Frontal cortex (tissue), 4 donors: ENCODE measurements around the gene FBXW10. TPM values are rescaled to one million over a fixed set of nuclear protein-coding genes. Genes with fewer than 3 reads are reported as not detected.
"Not testable (repeated sequence)": the region's sequence is repeated elsewhere in the genome, so short reads cannot be mapped to it uniquely, and the experiment has no call there.

ENCODE experiments used
- DNase-seq, 2 donors: peaks; one replicate each; pipeline ENCODE4 v3.0.0; 2012; ENCODE audit warnings: low spot score in 2 of 2
- FAIRE-seq: peaks from 2 replicates; lab custom pipeline; 2012; peaks lifted over from hg19 to GRCh38; lab: Jason Lieb, UNC
- total RNA-seq: library from RNA; depleted of rRNA; stranded (reverse); fragments of >200 nt; gene quantifications from one replicate; pipeline ENCODE4 v1.2.3, GENCODE V29; 2014
- donor health status: control.
- donor health status: control.
- donor health status: control.

Gene FBXW10, protein sequence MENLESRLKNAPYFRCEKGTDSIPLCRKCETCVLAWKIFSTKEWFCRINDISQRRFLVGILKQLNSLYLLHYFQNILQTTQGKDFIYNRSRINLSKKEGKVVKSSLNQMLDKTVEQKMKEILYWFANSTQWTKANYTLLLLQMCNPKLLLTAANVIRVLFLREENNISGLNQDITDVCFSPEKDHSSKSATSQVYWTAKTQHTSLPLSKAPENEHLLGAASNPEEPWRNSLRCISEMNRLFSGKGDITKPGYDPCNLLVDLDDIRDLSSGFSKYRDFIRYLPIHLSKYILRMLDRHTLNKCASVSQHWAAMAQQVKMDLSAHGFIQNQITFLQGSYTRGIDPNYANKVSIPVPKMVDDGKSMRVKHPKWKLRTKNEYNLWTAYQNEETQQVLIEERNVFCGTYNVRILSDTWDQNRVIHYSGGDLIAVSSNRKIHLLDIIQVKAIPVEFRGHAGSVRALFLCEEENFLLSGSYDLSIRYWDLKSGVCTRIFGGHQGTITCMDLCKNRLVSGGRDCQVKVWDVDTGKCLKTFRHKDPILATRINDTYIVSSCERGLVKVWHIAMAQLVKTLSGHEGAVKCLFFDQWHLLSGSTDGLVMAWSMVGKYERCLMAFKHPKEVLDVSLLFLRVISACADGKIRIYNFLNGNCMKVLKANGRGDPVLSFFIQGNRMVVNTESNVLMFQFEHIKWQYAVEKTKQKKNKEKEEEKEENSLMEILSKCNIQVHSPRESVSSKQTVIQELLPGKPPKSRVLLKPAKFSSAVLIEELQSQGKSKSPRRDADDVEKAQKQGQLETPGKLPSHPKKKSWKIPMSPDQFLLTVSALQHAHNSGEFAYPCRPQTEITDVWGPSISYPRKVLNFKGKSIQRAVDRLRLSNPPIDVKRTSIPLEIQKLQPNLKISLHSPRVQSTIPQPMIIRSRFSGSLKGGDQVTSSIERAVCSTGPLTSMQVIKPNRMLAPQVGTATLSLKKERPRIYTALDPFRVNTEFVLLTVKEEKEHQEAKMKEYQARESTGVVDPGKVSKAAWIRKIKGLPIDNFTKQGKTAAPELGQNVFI
- 0.82 TPM for total RNA-seq

DNA sequence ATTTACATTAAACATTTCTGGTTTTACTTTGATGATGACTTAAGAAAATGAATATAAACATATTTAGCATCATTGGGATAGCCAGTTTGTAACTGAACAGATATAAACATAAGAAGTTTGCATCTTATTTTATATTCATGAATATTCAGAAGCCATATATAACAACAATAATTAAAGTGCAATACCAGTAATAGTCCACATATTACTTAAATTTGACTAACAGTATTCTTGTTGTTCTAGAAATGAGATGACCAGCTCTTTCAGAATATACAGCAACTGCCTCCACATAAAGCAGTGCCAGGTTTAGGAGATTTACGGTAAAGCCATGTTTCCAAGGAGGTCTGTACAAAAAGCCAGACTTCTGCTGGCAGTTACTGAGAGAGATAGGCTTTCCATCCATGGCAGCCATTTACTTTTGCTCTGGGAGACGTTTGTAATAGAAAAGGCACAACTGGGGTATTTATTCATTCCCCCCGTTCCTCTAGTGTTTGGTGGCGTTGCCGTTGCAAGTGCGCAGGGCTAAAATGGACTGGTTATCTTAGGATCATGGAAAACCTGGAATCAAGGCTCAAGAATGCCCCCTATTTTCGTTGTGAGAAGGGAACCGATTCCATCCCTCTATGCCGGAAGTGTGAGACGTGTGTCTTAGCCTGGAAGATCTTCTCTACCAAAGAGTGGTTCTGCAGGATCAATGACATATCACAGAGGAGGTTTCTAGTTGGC is at the start of gene FBXW10:
TSS of gene FBXW10 (plus strand) at position 356 of the 723 bp plus-strand sequence. CDS start at position 547, 191 bp downstream.
- FAIRE-seq, result peak; percentile 24
- not testable (repeated sequence) for DNase-seq

DNA sequence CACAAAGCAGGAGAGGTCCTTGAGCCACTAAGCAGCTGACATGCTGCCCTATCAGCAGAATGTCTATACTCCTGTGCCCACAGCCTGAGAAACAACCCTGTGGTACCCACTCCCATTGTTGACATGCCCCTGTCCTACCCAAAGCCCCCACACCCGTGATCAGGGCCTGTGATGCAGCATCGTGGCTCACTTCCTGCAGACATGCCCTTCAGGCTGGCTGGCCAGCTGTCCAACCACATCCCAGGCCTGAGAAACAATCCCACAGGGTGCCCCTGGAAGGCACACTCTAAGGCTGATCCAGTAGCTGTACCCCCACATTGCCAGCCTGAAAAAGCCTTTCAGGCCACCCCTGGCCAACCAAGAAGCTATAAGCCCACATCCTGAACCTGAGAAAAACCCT is 48.7 kb upstream of the FBXW10 start:
- not testable (repeated sequence) for DNase-seq, FAIRE-seq

DNA sequence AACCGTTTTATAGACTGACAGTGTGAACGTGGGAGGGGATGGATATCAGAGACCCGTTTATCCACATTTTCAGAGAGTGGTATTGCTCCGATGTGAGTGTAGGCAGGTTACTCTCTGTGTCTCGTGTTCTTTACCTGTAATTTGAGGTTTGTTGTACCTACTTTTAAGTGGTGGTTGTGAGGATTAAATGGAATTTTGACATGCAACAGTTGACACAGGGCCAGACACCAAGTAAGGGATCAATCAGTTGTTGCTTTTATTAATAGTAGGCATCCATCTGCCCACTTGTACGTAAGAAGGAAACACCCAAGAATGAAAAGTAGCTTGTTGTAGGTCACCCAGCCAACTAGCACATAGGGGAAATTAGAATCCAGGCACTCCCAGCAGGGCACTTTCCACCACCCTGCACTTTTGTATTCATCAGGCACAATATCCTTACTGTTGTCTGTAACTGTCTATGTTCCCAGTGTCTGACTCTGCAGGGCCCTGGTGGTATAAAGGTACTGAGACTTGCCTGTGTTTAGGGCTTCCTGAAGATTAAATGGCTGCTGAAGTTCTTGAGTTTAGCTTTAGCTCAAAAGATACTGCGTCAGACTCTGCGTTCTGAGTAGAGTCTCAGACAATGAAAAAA is 45.3 kb upstream of the FBXW10 start:
- FAIRE-seq, DNase-seq: not testable (repeated sequence)

DNA sequence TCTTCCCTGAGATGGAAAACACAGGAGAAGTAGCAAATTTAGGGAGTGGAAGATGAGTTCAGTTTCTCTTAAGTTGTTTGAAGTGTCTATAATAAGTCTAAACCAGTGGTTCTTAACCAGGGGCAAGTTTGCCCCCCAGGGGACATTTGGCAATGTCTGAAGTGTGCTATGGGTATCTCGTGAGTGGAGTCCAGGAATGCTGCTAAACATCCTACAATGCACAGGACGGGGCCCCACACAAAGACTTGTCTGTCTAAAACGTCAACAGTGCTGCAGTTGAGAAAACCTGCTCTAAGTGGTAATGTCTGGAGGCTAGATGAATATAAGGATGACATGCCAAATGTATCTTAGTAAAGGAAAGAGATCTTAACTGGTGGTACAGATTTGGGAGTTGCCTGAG is 37.9 kb upstream of the FBXW10 start:
- not testable (repeated sequence) for DNase-seq, FAIRE-seq

DNA sequence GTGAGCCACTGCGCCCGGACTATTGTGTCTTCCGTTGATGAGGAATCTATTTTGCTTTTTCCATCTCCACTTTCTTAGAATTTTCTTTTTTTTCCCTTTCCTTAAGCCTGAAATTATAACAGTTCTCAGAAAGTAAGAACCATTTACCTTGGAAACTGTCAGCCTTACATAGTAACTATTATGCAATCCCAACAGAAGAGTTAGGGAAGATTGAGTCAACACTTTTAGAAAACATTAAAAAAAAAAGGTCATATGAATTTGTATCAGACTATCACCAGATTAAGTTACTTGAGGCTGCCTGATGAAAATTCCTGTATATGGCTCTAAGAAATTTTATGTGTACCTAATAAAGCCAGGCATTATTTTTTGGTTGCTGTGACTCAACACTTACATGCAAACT is 35.6 kb upstream of the FBXW10 start:
- not testable (repeated sequence) for FAIRE-seq, DNase-seq

DNA sequence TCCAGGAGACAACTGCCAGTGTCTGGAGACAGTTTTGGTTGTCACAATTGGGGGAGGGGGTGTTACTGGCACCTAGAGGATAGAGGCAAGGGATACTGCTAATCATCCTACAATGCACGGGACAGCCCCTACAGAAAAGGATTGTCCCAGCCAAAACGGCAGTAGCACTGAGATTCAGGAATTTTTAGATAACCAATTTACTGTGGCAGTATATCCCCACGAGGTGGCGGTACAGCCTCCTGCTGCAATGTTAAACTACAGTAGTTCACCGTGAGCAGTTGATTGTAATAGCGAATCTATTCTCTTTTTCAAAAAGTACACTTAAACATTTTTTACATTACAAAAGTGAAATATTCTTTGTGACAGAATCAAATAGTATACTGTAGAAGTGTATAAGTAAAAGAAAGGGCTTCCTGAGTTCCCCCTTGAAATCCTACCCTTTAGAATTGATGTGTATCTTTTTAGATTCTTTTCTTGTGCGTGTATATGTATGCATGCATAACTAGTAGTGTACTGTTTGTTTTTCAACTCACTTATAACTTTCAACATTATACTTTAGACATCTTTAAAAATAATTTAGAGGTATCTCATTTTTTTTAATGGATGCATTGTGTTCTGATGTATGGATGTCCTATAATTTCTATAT is 31.4 kb upstream of the FBXW10 start:
- peak; percentile 91 for FAIRE-seq
- DNase-seq, result not testable (repeated sequence)

DNA sequence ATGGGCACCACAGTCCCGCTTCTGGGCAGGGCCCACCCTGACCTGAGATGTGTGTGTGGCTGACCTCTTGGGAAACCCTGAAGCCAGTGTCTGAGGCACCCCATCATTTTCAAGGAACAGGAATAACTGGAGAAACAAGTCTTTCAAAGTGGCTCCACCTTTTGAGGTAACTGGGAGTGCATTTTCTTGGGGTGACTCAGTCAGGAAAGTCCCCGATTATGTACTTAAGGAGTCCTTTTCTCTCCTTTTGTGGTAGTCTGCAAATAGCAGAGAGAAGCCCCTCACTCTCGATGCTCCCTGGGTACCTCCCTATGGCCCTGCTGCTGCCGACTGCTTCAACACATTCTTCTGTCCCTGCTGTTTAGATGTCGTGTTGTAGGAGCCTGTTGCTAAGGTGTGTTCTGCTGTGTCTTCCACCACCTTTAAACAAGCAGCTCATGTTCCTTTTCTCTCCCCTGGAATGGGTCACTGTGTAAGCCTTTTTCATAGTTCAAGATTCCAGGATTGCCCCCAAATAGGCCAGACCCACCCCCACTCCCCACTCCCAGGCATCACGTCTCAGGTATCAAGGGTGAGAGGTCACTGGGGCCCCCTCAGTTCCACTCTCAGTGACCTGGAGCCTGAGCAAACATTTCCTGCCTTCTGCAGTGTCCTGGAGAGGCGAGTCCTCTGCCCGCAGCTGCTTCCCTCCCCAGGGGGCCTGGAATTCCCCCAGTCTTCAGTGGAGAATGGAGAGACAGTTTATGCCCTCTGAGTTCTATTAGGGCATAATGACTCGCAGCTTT is 25.0 kb upstream of the FBXW10 start:
- not testable (repeated sequence) for FAIRE-seq, DNase-seq

DNA sequence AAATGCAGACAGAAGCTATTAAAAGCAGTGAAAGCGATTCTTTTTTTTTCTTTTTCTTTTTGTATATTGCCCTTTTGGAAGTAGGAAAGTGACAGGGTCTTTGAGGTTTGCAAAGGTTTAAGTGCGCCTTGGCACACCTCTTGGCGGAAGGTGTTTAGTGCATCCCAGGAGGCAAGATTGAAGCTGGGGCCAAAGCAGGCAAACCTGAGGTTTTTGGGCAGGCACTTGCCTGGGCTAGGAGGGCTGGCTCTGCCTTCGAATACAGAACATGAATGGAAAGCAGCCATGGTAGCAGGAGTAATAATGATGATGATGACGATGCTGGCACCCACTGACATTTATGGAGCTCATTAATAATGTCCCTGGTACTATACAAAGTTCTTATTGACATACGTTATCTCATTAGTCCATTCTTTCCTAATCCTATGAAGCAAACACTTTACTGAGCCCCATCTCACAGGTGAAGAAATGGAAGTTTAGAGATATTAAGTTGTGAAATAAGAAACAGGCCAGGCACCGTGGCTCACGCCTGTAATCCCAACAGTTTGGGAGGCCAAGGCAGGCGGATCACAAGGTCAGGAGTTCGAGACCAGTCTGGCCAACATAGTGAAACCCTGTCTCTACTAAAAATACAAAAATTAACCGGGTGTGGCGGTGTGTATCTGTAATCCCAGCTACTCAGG is 24.3 kb upstream of the FBXW10 start:
- not testable (repeated sequence) for DNase-seq, FAIRE-seq

DNA sequence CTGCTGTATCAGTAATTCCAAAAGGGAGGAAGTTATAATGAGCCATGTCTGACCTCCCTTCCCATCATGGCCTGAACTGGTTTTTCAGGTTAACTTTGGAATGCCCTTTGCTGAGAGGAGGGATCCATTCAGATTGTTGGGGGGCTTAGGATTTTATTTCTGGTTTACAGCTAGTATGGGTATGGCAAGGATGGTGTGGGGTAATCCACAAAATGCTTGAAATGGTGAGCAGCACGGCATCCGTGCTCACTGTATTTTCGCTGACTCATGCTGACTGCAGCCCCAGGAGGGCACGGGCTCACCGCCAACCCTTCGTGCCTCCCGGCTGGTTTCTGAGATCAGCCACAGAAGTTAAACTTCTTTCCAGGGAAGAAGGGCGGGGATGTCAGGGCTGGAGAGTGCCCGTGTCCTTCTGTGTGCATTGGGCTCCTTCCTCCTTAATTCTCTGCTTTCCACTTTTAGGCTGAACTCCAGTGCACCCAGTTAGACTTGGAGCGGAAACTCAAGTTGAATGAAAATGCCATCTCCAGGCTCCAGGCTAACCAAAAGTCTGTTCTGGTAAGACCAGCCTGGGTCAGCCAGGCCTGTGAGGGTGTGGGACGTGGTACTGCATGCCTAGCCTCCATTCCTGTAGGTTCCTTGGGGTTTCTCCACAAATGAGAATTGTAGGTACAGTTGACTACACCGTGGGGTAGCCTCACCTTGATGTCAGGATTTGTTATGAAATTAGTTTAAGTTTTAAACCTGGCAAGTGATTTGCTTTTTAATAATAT is 21.9 kb upstream of the FBXW10 start:
- DNase-seq, FAIRE-seq: not testable (repeated sequence)

DNA sequence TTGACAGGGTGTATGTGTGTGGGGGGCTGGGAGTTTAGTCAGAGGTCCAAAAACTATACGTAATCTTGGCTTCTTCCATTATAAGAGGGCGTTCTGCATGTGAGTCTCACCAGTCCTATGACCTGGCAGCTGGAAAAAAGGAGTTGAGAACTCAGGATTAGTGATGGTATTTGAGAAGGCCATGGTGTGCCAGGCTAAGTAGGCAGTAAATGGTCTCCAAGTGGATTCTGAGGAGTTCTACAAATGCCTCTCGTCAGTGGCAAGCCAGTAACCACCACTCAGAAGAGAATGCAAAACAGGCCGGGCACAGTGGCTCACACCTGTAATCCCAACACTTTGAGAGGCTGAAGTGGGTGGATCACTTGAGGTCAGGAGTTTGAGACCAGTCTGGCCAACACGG is 21.2 kb upstream of the FBXW10 start:
- DNase-seq, FAIRE-seq: not testable (repeated sequence)

DNA sequence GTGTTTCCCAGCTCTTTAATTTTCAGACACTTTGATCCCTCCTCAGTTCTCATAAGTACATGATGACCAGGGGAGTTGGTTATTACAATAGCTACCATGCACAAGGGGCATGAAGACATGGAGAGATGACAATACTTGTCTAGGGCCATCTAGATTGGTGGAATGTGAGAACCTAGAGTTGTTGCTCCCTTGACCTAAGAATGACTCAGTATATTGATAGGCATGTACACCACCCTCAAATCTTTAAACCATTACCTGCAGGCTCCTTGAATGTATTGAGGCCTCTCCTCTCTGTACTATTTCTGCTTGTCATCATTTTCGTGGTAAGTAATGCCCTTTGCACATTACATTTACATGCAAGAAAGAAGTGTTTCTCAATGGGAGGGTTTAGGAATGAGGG is 20.3 kb upstream of the FBXW10 start:
- FAIRE-seq, DNase-seq: not testable (repeated sequence)

DNA sequence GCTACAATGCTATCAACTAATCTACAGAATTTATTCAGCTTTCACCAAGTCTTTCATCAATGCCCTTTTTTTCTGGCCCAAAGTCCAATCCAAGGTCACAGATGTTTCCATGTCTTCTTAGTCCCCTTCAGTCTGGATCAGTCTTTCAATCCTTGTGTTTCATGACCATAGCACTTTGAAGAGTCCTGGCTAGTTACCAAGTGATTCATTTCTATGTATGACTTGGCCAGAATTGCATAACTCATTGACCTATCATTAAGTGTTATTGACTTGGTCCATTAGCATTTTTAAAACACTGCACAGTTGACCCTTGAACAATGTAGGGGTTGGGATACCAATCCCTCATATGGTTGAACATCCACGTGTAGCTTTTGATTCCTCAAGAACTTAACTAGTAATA is 11.4 kb upstream of the FBXW10 start:
- not testable (repeated sequence) for DNase-seq, FAIRE-seq

DNA sequence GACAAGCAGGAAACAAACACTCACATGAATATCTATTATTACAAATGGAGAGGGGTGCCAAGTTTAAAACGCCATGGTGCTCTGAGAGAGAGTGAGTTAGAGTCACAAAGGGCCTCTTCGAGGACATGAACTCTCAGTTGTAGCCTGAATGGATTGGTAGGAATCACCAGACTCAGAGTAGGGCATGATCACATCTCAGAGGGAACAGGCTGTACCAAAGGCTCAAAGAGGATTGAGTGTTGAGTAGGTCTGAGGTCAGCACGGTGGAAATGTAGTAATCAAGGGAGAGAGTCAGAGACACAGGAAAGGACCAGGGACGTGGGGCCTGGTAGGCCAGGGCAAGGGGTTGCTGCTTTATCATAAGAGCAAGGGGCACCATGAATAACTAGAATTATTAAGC is 10.5 kb upstream of the FBXW10 start:
- not testable (repeated sequence) for FAIRE-seq

DNA sequence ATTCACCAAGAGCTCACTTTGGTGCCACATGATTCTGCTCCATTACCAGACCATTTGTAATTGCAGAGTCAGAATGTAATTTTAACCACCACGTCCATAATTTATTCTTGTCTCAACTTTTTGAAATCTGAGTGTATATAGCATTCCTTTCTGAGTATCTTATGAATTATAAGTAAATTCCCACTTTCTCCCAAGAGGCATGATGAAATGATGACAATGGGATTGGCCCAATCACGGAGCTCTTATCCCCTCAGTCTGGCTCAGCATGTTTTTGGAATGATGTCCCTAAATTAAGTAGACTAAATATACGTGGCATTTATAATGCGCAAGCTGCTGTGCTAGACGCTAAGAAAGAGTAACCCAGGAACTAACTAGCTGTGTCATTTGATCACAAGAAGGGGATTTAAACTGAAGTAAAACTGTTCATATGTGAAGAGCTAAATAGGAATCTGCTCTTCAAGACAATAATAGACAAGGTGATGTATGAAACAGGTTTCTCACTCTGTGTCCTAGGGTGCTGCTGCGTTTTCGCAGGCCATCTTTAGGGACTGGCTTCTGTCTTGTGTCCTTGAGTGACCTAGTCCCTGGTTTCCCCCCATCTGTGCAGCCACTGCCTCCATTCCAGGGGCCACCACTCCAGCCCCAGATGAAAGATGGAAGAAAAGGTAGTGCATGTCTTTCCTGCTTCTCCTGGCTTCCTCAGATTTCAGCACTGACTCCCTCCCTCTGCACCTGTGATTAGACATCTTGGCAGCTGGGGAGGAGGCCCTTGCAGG is 4.0 kb upstream of the FBXW10 start:
- DNase-seq, FAIRE-seq: not testable (repeated sequence)

More for the DNA sequence above, 10.5 kb upstream of the FBXW10 start:
- not testable (repeated sequence) for DNase-seq

DNA sequence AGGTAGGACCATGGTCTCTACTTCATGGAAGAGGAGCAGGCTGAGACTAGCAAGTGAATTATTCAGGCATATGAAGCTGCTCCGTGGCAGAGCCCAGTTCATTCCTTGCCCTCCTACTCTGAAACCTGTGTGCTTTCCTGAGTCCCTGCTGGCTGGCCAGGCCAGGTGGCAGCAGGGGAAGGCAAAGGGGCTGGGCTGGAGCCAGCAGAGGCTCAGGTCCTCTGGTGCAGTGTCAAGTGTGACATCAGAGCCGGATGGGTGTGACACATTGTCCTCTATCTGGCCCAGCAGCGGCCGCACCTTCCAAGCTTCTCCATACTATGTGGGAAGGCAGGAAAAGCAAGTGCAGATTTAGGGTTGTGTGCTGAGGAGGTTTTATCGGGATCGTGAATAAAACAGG is 2.6 kb upstream of the FBXW10 start:
- DNase-seq, FAIRE-seq: not testable (repeated sequence)

DNA sequence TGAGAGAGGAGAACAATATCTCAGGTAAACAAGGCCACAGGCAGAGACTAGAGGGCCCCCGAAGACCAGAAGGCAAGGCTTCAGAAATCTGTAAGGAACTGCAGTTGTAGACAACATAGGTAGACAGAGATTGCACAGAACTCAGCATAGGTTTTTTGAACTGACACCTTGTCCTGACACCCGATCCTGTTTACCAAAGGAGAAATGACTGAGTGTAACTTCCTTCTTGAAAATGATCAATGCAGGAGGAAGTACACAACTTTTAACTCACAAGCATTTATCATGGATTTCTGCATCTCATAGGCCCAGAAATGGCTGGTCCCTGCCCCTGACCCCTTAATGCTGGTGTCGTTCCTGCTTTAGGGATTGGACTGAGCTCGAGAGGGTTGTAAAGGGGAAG is 872 bp downstream of the FBXW10 start:
- FAIRE-seq, DNase-seq: not testable (repeated sequence)
